MCF 10A (cell line): ENCODE data around the gene ZNF593. TPM values are rescaled to one million over a fixed set of nuclear protein-coding genes. Genes with fewer than 3 reads are reported as not detected.

Experiments used
- BruUV-seq: library from RNA; stranded (reverse); fragments of 400-500 nt; replicated peaks from 2 replicates; lab custom pipeline; 2021; lab: Mats Ljungman, UMichigan
- CTCF ChIA-PET: fragments of 300-600 bp; sonication (Branson Sonifier 250); formaldehyde crosslinking; extraction: SDS; loops from one replicate; lab custom pipeline; 2021; ENCODE audit warnings: antibody characterized with exemption, inconsistent platforms; lab: Yijun Ruan, JAX
- POLR2A ChIA-PET: fragments of 300-600, 350-650 bp; sonication (Branson Sonifier 250); formaldehyde crosslinking; extraction: SDS; loops from one replicate; lab custom pipeline; 2020; ENCODE audit warnings: antibody characterized with exemption, inconsistent platforms; lab: Yijun Ruan, JAX
- DNase-seq: peaks from one replicate; pipeline ENCODE4 v3.0.0-alpha.2; 2018; ENCODE audit not compliant: unreplicated experiment
- H3K27ac Mint-ChIP-seq: one replicate; pipeline ENCODE4 v1.8.0; 2022; ENCODE audit warnings: mild to moderate bottlenecking, low read depth, mixed read lengths; ENCODE audit not compliant: unreplicated experiment
- H3K27me3 Mint-ChIP-seq: one replicate; pipeline ENCODE4 v1.8.0; 2022; ENCODE audit warnings: mixed read lengths; ENCODE audit not compliant: insufficient read depth, unreplicated experiment
- H3K36me3 Mint-ChIP-seq: one replicate; pipeline ENCODE4 v1.8.0; 2022; ENCODE audit warnings: mild to moderate bottlenecking, moderate library complexity, mixed read lengths; ENCODE audit not compliant: insufficient read depth, unreplicated experiment
- H3K4me1 Mint-ChIP-seq: one replicate; pipeline ENCODE4 v1.8.0; 2022; ENCODE audit warnings: mixed read lengths; ENCODE audit not compliant: insufficient read depth, unreplicated experiment
- H3K4me3 Mint-ChIP-seq: one replicate; pipeline ENCODE4 v1.8.0; 2022; ENCODE audit warnings: mild to moderate bottlenecking, moderate library complexity, mixed read lengths; ENCODE audit not compliant: unreplicated experiment
- H3K9me3 Mint-ChIP-seq: one replicate; pipeline ENCODE4 v1.8.0; 2022; ENCODE audit warnings: mixed read lengths; ENCODE audit not compliant: unreplicated experiment
- CTCF ChIP-seq: fragments of 200-600 bp; IDR thresholded peaks from one replicate; pipeline ENCODE4 v1.8.0; 2022; ENCODE audit warnings: antibody characterized with exemption, mild to moderate bottlenecking; ENCODE audit not compliant: unreplicated experiment
- intact Hi-C: fragments of 100-400 bp; cut with micrococcal nuclease; formaldehyde crosslinking; loops from 2 replicates; pipeline ENCODE4 v1.14.1; 2022
- total RNA-seq: library from RNA; stranded (reverse); gene quantifications from 2 replicates; pipeline ENCODE4 v1.2.3, GENCODE V29; 2022

The ZNF593 gene
- total RNA-seq, 1 experiment from 2014 or later = 82.6 TPM

- H3K36me3 Mint-ChIP-seq = no peaks in the 10 kb centered on the region
- no peaks in the 10 kb centered on the region for H3K4me1 Mint-ChIP-seq
- intact Hi-C loops = no loop called here
- no peaks in the 10 kb centered on the region for H3K9me3 Mint-ChIP-seq
- H3K27me3 Mint-ChIP-seq = peaks cover 12% of the 10 kb centered on the region
- TF ChIP-seq CTCF = no peak
- no peak overlapping the region for H3K4me3 Mint-ChIP-seq
- no peak overlapping the region for H3K27ac Mint-ChIP-seq
- BruUV-seq = no TSS peak
- ChIA-PET POLR2A (interaction anchor here (0.7 to 1.0 kb wide), 2 partner anchors 11 to 23 kb away, joined by 3 read pairs; no protein-coding TSS in a partner anchor), CTCF (interaction anchor here (0.6 kb wide), 2 partner anchors 25 to 56 kb away, joined by 3 read pairs; no protein-coding TSS in a partner anchor)
- no peak for DNase-seq
These were observed 40.6 kb downstream of the ZNF593 start for GRCh38 chr1:26210147-26210870.

- Mint-ChIP-seq H3K27me3 (peaks cover 12% of the 10 kb centered on the region), H3K9me3 (no peaks in the 10 kb centered on the region), H3K27ac (no peak overlapping the region), H3K4me3 (no peak overlapping the region), H3K36me3 (no peaks in the 10 kb centered on the region), H3K4me1 (no peaks in the 10 kb centered on the region)
- no peak for TF ChIP-seq CTCF
- POLR2A ChIA-PET = interaction anchor here (0.5 kb wide), 1 partner anchor 17 kb away, joined by 5 read pairs; no protein-coding TSS in a partner anchor
- no peak for DNase-seq
- intact Hi-C loops = no loop called here
- CTCF ChIA-PET = interaction anchor here (0.7 to 1.6 kb wide), 3 partner anchors 20 to 311 kb away, joined by 3 to 9 read pairs (median 5); partner anchors contain the start of gene CEP85
- no TSS peak for BruUV-seq
These were observed 43.0 kb downstream of the ZNF593 start for GRCh38 chr1:26212726-26213125.

- no peaks in the 10 kb centered on the region for H3K36me3 Mint-ChIP-seq
- intact Hi-C loops = no loop called here
- no peaks in the 10 kb centered on the region for H3K9me3 Mint-ChIP-seq
- H3K4me1 Mint-ChIP-seq = no peaks in the 10 kb centered on the region
- BruUV-seq = no TSS peak
- no peak for TF ChIP-seq CTCF
- no peak overlapping the region for H3K27ac Mint-ChIP-seq
- ChIA-PET CTCF (interaction anchor here (0.5 to 1.0 kb wide), 2 partner anchors 20 to 36 kb away, joined by 3 read pairs; partner anchors contain the start of gene CNKSR1), POLR2A (no interaction called here)
- H3K27me3 Mint-ChIP-seq = peaks cover 12% of the 10 kb centered on the region
- H3K4me3 Mint-ChIP-seq = no peak overlapping the region
- DNase-seq = no peak
These were observed 43.7 kb downstream of the ZNF593 start for GRCh38 chr1:26213335-26213905.

- no peak overlapping the region for H3K4me3 Mint-ChIP-seq
- no peak for TF ChIP-seq CTCF
- no peak overlapping the region for H3K27ac Mint-ChIP-seq
- ChIA-PET POLR2A (no interaction called here), CTCF (interaction anchor here (0.6 to 0.7 kb wide), 2 partner anchors 111 to 254 kb away, joined by 3 read pairs; no protein-coding TSS in a partner anchor)
- intact Hi-C loops = no loop called here
- BruUV-seq = no TSS peak
- H3K9me3 Mint-ChIP-seq = no peaks in the 10 kb centered on the region
- H3K36me3 Mint-ChIP-seq = no peaks in the 10 kb centered on the region
- H3K27me3 Mint-ChIP-seq = peaks cover 3% of the 10 kb centered on the region
- H3K4me1 Mint-ChIP-seq = no peaks in the 10 kb centered on the region
- no peak for DNase-seq
These were observed 45.5 kb downstream of the ZNF593 start for GRCh38 chr1:26215246-26215645.
